Sigmoid colon (tissue), 7 donors: ENCODE results near the gene PANK2. TPM values are rescaled to one million over a fixed set of nuclear protein-coding genes. Genes with fewer than 3 reads are reported as not detected.
"Not testable (repeated sequence)": the region's sequence is repeated elsewhere in the genome, so short reads cannot be mapped to it uniquely, and the experiment has no call there.

Experiments
- DNase-seq: peaks from one replicate; pipeline ENCODE4 v3.0.0-alpha.2; 2019
- H3K27ac ChIP-seq, 4 donors: fragments of 200-600 bp; sonication (generic); one replicate each; pipeline ENCODE4 v1.5.1; 2016 to 2019; ENCODE audit warnings: mild to moderate bottlenecking in 1 of 4
- H3K27me3 ChIP-seq, 3 donors: fragments of 200-600 bp; sonication (generic); one replicate each; pipeline ENCODE4 v1.5.1; 2019; ENCODE audit warnings: mild to moderate bottlenecking in 1 of 3
- H3K36me3 ChIP-seq, 4 donors: fragments of 200-600 bp; sonication (generic); one replicate each; pipeline ENCODE4 v1.5.1; 2016 to 2019
- H3K4me1 ChIP-seq, 4 donors: fragments of 200-600 bp; sonication (generic); one replicate each; pipeline ENCODE4 v1.5.1; 2017 to 2019
- H3K4me3 ChIP-seq, 4 donors: fragments of 200-600 bp; sonication (generic); one replicate each; pipeline ENCODE4 v1.5.1; 2017 to 2019; ENCODE audit warnings: mild to moderate bottlenecking in 2 of 4, moderate library complexity in 1 of 4
- H3K9me3 ChIP-seq, 4 donors: fragments of 200-600 bp in 3 of 4; sonication (generic) in 3 of 4; one replicate each; pipeline versions ENCODE4 v1.5.1 to v1.6.1; 2013 to 2019
- CTCF ChIP-seq, 4 experiments: fragments of 450-650 bp in 3 of 4; fragments of 200-600 bp in 1 of 4; IDR thresholded peaks; one replicate each; pipeline ENCODE4 v1.5.1; 2016 to 2019; ENCODE audit warnings: antibody characterized with exemption in 4 of 4, mild to moderate bottlenecking in 3 of 4, moderate library complexity in 2 of 4
- EP300 ChIP-seq, 4 donors: sonication (generic); formaldehyde crosslinking; IDR thresholded peaks; one replicate each; pipeline ENCODE4 v1.6.1; 2017; ENCODE audit warnings: antibody characterized with exemption in 4 of 4
- POLR2A ChIP-seq, 2 donors: fragments of 450-650 bp; IDR thresholded peaks; one replicate each; pipeline ENCODE4 v1.6.1; 2016; ENCODE audit warnings: antibody characterized with exemption in 2 of 2, mild to moderate bottlenecking in 2 of 2, moderate library complexity in 2 of 2
- POLR2AphosphoS5 ChIP-seq, 4 donors: sonication (generic); formaldehyde crosslinking; IDR thresholded peaks; one replicate each; pipeline ENCODE4 v1.6.1; 2017; ENCODE audit warnings: antibody characterized with exemption in 4 of 4
- WGBS, 2 donors: extraction: QIAGEN DNeasy Blood & Tissue Kit; methylation state at CpG; one replicate each; pipeline ENCODE4 v1.1.7; 2013; 5-methylcytosine and 5-hydroxymethylcytosine counted together
- intact Hi-C: fragments of 100-400 bp; cut with DNase I; formaldehyde crosslinking; loops from one replicate; pipeline ENCODE4 v1.15.1; 2023
- polyA plus RNA-seq, 3 donors: library from polyadenylated mRNA; stranded (reverse); fragments of 200-250 nt; gene quantifications; one replicate each; pipeline ENCODE4 v1.2.3, GENCODE V29; 2013
- total RNA-seq, 4 donors: library from RNA; depleted of rRNA; stranded (reverse); fragments of >200 nt; gene quantifications; one replicate each; pipeline ENCODE4 v1.1.0, GENCODE V29; 2016
- donor health status: healthy with polysubstance abuse.
- donor health status: Bipolar disorder and iron deficiency.
- donor health status: healthy.

Gene PANK2
- total and polyA plus RNA-seq, 7 donors, result 16.2 to 43.2 (median 35.1) TPM

- DNase-seq, result peak; percentile 48
- Histone ChIP-seq H3K4me1 (peaks cover 0 to 69% (median 54%) of the 10 kb centered on the region in 4 donors), H3K36me3 (no peaks in the 10 kb centered on the region), H3K27me3 (no peaks in the 10 kb centered on the region), H3K9me3 (no peaks in the 10 kb centered on the region), H3K4me3 (peak overlapping the region in 2 of 4 donors; percentile 85 to 97), H3K27ac (peak overlapping the region in 3 of 4 donors; percentile 95 to 98 (median 98))
- WGBS, 2 donors, result 57 to 63% methylated on average over 16 of the region's 16 CpGs
- intact Hi-C loops, result no loop called here
- TF ChIP-seq POLR2AphosphoS5 (IDR thresholded peaks at IDR 0.05) (no peak), EP300 (IDR thresholded peaks at IDR 0.05) (no peak), CTCF (IDR thresholded peaks at IDR 0.05) (no peak), POLR2A (IDR thresholded peaks at IDR 0.05) (no peak)
Measured at GRCh38 chr20:3890999-3891929, 2.1 kb downstream of the PANK2 start.

- DNase-seq, result no peak
Measured at GRCh38 chr20:3894796-3895195, 5.6 kb downstream of the PANK2 start.

GRCh38 chr20:3896302-3896701 is 7.1 kb downstream of the PANK2 start:
- intact Hi-C loops, result no loop called here
- TF ChIP-seq POLR2AphosphoS5 (IDR thresholded peaks at IDR 0.05), result no peak
- TF ChIP-seq POLR2A (IDR thresholded peaks at IDR 0.05), result no peak
- no peak for TF ChIP-seq EP300 (IDR thresholded peaks at IDR 0.05)
- TF ChIP-seq CTCF (IDR thresholded peaks at IDR 0.05), result no peak
- Histone ChIP-seq H3K4me1 (peaks cover 0 to 88% (median 74%) of the 10 kb centered on the region in 4 donors), H3K9me3 (no peaks in the 10 kb centered on the region), H3K27ac (no peak overlapping the region), H3K36me3 (no peaks in the 10 kb centered on the region), H3K4me3 (no peak overlapping the region), H3K27me3 (no peaks in the 10 kb centered on the region)
- peak; percentile 35 for DNase-seq
- 66 to 84% methylated on average over 4 of the region's 4 CpGs for WGBS, 2 donors

More at GRCh38 chr20:3894796-3895195, 5.6 kb downstream of the PANK2 start:
- H3K27me3 ChIP-seq, result no peaks in the 10 kb centered on the region
- no peak overlapping the region for H3K27ac ChIP-seq
- H3K4me3 ChIP-seq, result no peak overlapping the region
- intact Hi-C loops, result no loop called here
- H3K4me1 ChIP-seq, result peaks cover 0 to 85% (median 75%) of the 10 kb centered on the region in 4 donors
- WGBS, 2 donors, result 73 to 84% methylated on average over 5 of the region's 5 CpGs
- TF ChIP-seq POLR2A (IDR thresholded peaks at IDR 0.05), result no peak
- no peak for TF ChIP-seq POLR2AphosphoS5 (IDR thresholded peaks at IDR 0.05)
- TF ChIP-seq CTCF (IDR thresholded peaks at IDR 0.05), result no peak
- no peak for TF ChIP-seq EP300 (IDR thresholded peaks at IDR 0.05)
- H3K9me3 ChIP-seq, result no peaks in the 10 kb centered on the region
- H3K36me3 ChIP-seq, result no peaks in the 10 kb centered on the region

GRCh38 chr20:3896853-3897583 is 7.8 kb downstream of the PANK2 start:
- TF ChIP-seq POLR2A (IDR thresholded peaks at IDR 0.05) (no peak), POLR2AphosphoS5 (IDR thresholded peaks at IDR 0.05) (no peak), CTCF (IDR thresholded peaks at IDR 0.05) (no peak), EP300 (IDR thresholded peaks at IDR 0.05) (no peak)
- H3K4me1 ChIP-seq, result peaks cover 0 to 87% (median 72%) of the 10 kb centered on the region in 4 donors
- H3K4me3 ChIP-seq, result no peak overlapping the region
- intact Hi-C loops, result no loop called here
- no peaks in the 10 kb centered on the region for H3K27me3 ChIP-seq
- no peak for DNase-seq
- H3K27ac ChIP-seq, result no peak overlapping the region
- no peaks in the 10 kb centered on the region for H3K9me3 ChIP-seq
- H3K36me3 ChIP-seq, result no peaks in the 10 kb centered on the region
- 72 to 75% methylated on average over 10 of the region's 10 CpGs for WGBS, 2 donors

GRCh38 chr20:3898181-3898580 is 9.0 kb downstream of the PANK2 start:
- 80 to 85% methylated on average over 9 of the region's 9 CpGs for WGBS, 2 donors
- H3K27ac ChIP-seq, H3K4me3 ChIP-seq, H3K27me3 ChIP-seq, H3K36me3 ChIP-seq, intact Hi-C loops, H3K9me3 ChIP-seq: not testable (repeated sequence)
- peaks cover 0 to 82% (median 63%) of the 10 kb centered on the region in 4 donors for H3K4me1 ChIP-seq
- DNase-seq, result peak; percentile 45
